DMS153 treated with DMSO at 0.1 percent for 48 hours (cell line): Measurements from ENCODE around the gene CPNE1.

Source experiments
- DNase-seq: peaks from one replicate; lab custom pipeline; 2025; ENCODE audit not compliant: unreplicated experiment; lab: John Stamatoyannopoulos, UW

Gene CPNE1

DNA sequence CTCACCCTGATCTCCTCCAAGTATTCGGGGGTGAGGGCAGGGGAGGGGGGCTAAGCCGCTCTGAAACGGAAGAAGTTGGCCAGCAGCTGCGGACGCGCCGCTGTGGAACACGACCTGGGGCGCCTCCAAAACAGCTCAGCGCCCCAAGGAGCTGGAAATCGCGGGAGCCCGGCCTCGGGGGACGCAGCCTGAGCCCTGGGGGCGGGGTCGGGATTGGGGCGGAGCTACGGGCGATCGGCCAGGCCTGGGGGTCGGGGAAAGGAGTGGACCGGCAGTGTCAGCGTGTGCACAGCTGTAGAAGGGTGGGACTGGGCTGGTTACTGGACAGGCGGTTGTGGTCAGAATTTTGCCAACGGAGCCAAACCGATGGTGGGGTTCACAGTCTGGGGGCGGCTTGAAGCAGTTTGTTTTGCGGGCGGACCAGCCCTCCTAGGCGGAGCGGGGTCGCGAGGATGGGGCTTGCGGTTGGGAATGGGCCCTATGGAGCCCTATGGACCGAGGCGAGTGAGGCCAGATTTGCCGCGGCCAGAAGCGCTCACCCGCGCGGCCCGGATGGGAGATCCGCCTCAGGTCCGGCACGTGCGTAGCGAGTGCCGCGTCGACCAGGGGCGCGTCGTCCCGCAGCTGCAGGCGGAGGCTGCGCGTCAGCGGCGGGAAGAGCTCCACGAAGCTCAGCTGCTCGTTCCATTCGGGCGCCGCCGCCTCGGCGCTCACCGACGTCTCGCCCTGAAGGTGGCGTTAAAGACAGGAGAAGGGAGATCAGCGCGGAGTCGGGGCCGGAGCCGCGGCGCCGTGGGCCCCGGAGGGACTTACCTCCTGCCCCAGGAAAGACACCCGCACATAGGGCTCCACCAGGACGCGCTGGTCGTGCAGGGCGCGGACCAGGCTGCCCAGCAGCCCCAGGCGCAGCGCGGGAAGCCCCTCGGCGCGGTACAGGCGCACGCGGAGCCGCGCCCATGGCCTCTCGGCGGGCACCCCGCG, 63.4 kb downstream of the CPNE1 start:
- peak; percentile 16 for DNase-seq

DNA sequence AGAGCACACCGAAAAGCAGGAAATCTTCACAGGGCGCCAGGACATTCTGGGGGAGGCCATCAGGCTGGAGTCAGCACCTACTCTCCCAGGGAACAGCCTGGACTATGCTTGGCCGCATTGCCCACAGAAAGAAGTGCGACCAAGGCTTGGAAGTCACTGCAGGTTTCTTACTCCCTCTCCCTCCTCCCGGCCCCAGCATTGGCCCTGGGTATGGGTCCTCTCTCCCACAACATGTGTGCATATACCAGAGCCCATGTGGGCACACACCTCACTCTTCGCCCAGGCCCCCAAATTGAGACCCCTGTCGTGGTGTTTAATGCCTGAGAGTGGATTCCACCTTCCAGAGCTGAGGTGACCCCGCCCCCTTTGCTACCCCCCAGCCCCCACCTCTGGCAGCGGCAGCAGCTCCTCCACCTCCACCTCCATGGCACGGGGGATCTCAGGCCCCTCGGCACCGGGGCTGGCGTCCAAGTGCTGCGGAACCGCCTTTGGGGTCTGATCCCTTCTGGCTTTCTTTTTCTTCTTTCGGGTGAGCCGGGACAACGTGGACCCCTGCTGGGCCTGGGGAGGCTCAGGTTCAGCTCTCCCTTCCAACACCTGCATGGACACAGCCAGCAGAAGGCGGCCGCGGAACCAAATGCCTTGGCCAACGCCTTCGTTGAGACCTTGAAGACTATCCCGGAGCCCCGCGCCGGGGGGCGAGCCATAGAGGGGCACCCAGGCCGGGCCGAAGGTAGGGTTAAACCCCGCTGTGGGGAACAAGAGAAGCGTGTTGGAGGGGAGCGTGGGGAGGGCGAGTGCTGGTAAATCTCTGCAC, 64.3 kb downstream of the CPNE1 start:
- no peak for DNase-seq

DNA sequence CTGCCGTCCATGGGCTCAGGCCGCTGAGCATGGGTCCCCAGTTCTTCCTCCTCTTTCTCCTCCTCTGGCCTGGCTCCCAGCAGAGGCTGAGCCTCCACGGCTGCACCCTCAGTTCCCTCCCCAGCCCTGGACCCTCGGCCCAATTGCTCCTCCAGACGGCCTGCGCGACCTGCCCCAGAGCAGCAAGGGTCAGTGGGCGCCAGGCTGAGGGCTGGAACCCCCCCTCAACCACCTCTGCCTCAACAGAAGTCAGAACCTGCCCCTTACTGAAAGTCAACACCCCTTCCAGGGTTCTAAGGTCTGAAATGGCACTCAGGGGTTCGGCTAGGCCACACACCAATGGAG, 65.0 kb downstream of the CPNE1 start:
- DNase-seq = no peak

DNA sequence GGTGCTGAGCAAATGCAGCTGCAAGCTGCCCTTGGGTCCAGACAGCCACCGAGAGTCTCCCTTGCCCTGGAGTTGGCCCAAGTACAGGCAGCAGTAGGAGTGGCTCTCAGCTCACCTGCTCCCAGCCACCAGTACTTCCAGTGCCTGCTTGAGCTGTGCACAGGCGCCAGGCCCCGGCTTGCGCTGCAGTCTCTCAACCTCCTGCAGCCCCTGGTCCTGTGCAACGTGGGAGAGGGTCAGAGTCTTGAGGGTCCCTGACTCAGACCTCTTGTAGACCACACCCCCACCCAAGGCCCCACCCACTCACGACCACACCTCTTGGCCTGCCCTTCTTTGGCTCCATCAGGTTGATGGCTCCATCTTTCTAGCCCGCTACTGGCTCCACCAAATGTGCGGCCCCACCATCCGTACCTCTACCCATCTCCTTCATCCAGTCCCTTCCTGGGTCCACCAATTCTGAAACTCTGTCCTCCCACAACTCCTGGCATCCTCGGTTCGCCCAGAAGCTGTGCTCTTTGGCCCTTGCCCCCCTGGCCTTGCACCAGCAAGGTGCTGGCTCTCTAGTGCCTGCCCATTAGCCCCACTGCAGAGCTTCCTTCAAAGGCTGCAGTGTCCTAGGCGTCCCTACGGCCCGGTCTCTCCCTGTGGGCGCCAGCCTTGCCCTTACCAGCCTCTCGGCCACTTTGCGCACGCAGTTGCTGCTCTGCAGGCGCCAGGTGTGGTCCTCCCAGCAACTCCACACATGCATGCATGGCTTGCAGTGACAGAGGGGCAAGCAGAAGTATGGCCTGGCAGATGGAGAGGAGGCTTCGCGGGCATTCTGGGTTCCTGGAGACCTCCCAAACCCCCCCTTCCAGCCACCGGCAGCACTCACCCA, 65.6 kb downstream of the CPNE1 start:
- no peak for DNase-seq

DNA sequence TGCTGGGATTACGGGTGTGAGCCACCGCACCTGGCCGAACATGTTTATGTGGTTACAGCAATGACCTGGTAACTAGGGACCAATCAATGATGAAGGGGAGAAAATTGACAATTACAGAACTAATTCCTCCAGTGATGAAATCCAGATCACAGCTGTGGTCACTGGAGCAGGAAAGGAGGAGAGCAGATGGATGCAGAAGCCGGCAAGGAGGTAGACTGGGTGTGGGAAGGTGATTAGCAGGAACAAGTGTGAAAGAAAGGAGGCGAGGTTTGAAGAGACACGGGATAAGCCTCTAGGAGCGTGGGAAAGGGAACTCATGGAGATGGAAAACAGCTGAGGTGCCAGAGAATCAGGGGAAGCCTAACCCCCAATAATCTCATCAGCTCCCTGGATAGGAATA, 66.2 kb downstream of the CPNE1 start:
- no peak for DNase-seq

DNA sequence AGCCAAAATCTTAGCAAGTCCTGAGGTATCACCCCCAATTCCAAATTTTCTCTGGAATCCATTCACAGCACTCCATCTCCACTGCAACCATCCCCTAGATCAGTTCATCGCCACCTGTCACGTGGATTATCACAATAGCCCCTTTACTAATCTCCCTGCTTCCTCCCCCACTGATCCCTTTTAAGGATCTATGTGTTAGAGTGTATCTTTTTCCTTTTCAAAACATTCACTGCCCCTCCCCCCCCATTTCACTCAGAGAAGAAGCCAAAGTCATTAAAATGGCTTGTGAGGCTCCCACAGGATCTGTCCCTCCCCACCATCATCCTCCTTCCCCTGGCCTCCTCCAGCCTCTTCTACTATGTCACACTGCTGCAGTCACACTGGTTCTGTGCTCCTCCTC, 67.5 kb downstream of the CPNE1 start:
- no peak for DNase-seq

DNA sequence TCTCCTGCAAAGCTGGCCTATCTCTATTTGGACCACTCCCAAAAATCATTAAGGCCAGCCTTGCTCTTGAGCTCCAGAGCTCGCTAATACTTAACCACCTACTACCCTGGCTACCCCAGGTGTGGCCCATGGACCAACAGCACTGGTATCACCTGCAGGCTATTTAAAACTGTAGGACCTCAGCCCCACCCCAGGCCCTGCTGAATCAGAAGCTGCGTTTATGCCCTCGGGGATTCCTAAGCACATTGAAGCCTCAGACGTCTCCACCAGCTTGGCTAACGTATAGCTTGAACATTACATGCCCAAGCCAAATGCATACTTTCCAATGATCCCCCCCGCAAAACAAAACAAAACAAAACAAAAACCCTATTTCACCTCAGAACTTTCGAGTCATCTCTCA, 68.8 kb downstream of the CPNE1 start:
- no peak for DNase-seq

DNA sequence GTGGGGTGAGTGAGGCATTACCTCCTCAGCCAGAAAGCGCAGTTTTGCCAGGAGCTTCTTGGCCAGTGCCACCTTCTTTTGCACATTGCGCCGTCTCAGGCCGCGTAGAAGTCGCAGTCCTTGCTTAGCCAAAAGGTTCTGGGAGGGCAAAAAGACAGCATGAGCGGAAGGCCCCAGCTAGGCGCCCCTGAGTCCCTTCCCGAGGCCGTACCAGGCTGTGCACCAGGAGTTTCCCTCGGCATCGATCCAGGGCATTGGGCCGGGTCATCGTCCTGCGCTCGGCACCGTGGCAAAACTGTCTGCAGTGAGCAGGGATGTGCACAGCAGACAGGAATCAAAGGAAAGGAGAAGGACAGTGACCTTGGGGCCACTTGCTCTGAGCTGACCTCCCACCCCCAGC, 69.2 kb downstream of the CPNE1 start:
- no peak for DNase-seq

DNA sequence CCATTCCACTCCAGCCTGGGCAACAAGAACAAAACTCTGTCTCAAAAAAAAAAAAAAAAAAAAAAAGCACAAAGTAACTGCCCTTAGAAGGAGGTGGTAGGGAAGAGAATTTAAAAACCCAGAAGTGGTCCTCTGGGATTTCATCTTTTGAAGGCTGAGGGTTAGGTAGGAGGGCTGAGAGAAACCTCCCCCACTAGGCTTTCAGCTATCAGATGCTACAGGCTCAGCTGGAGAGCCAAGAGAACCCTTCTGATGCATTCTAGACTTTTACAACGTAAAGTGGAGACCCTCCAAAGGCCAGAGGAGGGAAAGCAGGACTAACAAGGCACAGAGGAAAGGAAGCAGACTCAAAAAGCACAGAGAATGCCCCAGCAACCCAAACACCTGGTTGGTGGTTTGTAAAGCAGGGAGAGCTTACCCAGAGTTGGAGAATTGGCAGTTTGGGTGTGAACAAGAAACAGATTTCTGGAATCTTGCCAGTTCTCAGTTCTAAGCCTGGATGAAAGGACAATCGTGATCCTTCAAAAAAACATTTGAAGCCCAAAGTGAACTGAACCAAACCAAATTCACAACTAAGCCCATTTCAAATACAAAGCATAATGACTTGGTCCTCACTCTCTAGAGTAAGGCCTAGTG, 72.2 kb downstream of the CPNE1 start:
- DNase-seq = no peak

DNA sequence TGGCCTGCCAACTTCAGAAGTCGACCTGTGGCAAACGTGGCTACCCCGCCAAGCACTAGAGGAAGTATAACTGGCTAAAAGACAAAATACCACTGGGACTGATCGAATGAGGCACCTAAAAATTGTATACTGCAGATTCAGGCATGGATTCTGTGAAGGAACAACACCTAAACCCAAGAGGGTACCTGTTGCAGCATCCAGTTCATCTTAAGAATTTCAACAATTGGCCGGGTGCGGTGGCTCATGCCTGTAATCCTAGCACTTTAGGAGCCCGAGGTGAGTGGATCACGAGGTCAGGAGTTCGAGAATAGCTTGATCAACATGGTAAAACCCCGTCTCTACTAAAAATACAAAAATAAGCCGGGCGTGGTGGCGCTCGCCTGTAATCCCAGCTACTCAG, 76.3 kb downstream of the CPNE1 start:
- DNase-seq = no peak

DNA sequence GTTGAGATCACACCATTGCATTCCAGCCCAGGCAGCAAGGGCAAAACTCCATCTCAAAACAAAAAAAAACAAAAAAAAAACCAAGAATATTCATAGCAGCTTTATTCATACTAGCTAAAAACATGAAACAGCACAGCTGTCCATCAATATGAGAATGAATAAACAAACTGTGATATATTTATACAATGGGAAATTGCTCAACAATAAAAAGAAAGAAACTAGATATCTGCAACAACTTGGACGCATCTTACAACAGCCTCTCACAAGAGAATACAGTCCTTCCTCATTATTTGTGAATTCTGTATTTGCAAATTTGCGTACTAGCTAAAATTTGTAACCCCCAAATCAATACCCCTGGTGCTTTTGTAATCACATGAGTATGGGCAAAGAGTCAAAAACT, 77.3 kb downstream of the CPNE1 start:
- no peak for DNase-seq

DNA sequence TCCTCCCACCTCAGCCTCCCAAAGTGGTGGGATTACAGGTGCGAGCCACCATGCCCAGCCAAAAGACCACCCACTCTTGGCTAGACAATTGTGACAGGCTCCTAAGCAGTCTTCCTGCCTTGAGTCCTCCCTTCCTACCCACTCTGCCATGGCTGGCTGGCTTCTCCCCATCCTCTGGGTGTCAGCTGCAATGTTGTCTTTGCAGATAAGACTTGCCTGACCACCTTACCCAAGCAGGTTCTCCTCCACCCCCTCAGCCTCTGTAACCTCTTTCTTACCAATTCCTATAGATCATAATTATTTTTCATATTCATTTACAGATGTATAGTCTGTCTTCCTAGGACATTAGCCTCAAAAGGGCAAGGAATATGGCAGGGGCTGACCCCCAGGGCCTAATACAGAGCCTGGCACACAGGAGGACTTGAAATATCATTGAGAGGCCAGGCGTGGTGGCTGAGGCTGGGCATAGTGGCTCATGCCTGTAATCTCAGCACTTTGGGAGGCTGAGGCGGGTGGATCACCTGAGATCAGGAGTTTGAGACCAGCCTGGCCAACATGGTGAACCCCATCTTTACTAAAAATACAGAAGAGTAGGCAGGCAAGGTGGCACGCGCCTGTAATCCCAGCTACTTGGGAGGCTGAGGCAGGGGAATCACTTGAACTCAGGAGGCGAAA, 77.8 kb downstream of the CPNE1 start:
- no peak for DNase-seq

DNA sequence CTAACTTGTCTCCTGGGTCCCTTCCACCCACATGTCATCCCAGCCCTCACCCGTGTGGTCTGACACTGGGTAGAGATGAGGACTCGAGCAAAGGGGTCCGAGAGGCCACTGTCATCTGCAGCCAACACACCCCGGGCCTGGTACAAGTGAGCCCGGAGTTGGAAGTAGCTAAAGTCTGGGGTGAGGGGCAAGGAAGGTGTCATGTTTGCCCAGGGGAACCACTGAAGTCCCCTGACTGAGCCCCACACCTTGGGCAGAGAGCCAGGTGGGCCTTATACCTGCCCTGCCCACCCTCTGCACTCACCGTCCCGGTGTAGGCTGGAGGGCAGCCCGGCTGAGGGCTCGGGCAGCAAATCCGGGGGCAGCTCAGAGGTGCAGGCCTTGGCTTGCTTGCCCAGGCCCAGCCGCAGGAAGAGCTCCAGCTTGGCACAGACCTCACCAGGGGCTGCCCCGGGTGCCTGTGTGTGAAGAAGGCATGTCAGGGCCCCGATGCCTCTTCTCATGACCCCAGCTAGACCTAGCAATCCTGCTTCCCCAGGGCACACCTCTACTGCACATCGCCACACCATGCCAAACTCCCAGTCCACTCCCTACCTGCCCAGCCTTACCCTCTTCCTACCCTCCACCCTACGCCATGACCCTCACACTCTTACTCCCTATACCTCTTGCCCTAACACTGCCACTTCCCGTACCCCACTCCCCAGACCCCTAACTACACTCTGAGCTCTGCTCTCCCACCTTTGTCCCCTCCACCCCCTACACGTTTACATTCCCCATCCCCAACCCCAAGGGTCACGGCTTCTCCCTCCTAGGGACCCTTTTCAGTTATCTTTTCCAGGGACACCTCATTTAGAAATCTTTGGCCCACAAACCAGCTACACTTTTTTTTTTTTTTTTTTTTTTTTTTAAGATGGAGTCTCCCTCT, 80.8 kb downstream of the CPNE1 start:
- no peak for DNase-seq

DNA sequence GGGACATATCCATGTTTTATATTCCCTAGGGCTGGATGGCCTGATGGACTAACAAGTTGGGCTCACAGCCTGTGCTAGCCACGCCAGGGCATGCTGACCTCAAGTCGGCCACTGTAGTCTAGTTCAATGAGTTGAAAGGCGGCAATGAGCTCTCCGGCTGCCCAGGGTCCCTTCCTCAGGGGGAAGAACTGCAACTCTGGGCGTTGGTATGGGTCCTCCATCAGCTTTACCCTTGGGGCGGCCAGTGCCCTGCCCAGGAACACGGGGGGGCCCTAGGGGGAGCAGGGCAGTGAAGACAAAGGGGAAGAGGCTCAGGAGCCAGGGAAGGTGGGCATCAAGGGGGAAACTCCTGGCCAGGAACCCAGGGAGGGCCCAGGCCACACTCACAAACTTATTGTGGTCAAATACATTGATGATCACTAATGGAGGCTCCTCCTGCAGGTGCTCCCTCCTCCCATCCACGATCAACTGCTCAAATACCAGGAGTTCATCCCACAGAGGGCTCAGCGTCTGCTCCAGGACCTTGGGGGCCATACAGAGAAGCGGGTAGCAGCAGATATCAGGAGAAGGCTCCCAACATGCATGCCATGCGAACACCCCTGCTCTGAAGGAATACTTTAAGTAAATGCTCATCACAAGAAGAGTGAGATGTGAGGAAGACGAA, 81.8 kb downstream of the CPNE1 start:
- no peak for DNase-seq

DNA sequence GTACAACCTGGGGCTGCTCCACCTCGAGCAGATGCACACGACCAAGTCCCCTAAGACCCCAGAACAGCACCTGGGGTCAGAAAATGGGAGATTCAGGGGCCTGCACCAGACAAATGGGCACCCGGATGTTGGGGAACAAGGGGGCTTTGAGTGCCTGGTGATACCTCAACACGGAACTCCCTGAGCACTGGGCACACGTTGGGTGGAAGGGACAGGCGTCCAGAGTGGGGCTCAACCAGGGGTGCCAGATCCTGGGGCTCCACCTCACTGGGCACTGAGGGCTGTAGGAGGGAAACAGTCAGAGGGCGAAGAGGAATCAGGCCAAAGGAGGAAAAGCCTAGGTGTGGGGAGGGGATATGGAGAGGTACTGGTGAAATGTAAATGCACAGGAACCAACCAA, 82.6 kb downstream of the CPNE1 start:
- DNase-seq = no peak

DNA sequence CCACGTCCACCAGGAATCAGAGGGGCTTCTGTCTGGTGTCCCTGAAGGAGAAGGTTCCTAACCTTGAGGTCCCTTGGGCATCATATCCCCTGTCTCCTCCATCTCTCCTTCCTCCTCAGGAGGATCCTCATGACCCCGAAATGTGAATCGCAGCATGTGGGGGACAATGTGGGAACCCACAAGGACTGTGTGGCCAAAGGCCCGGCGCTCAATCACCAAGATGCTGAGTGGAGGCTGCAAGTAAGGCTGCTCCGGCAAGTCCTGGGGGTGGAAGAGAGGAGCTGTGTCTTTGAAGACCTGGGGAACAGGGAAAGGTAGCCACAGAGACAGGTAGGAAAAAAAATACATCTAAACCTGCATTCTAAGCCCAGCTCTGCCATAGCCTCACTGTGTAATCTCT, 85.5 kb downstream of the CPNE1 start:
- DNase-seq = no peak

DNA sequence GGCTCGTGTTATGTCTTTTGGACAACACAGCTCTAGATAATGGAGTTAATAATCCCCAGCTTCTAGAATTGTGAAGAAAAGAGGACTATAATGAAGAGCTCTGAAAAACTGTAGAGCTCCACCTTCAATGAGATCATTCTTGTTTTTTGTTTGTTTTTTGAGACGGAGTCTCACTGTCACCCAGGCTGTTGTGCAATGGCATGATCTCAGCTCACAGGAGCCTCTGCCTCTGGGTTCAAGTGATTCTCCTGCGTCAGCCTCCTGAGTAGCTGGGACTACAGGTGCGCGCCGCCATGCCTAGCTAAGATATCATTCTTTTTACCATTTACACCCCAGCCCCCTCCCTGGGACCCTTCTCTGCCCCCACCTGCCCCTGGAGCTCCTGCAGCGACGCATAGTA, 86.2 kb downstream of the CPNE1 start:
- DNase-seq = no peak

DNA sequence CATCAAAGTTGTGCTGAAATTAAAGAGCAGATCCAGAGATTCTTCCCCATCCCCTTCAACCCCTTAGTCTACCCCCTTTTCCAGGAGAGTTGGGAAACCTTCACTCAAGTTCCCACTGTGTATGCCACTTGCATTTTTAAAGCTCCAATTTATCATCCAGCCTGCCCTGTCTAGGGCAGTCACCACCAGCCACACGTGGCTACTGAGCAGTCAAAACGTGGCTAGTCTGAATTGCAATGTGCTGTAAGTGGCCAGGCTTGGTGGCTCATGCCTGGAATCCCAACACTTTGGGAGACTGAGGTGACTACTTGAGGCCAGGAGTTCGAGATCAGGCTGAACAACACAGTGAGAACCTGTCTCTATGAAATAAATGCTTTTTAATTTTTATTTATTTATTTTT, 87.9 kb downstream of the CPNE1 start:
- DNase-seq = no peak
